ENCODE measurements around the gene SORBS2.

GRCh38 chr4:185541251-185541727 is 270.7 kb downstream of the SORBS2 start:
- TF ChIP-seq POLR2A (IDR thresholded peaks at IDR 0.05): no peak
- TF ChIP-seq, protein P1, sequence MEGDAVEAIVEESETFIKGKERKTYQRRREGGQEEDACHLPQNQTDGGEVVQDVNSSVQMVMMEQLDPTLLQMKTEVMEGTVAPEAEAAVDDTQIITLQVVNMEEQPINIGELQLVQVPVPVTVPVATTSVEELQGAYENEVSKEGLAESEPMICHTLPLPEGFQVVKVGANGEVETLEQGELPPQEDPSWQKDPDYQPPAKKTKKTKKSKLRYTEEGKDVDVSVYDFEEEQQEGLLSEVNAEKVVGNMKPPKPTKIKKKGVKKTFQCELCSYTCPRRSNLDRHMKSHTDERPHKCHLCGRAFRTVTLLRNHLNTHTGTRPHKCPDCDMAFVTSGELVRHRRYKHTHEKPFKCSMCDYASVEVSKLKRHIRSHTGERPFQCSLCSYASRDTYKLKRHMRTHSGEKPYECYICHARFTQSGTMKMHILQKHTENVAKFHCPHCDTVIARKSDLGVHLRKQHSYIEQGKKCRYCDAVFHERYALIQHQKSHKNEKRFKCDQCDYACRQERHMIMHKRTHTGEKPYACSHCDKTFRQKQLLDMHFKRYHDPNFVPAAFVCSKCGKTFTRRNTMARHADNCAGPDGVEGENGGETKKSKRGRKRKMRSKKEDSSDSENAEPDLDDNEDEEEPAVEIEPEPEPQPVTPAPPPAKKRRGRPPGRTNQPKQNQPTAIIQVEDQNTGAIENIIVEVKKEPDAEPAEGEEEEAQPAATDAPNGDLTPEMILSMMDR (IDR thresholded peaks at IDR 0.05): no peak

Measured in gastroesophageal sphincter (tissue), 3 donors.